Astrocyte (in vitro differentiated cells and primary cell): ENCODE measurements around the gene ATP10B.

ENCODE experiments used
- EZH2 ChIP-seq: IDR thresholded peaks from 2 replicates; pipeline ENCODE4 v1.6.1; 2012; ENCODE audit warnings: mild to moderate bottlenecking, low read length, inconsistent platforms; ENCODE audit not compliant: insufficient read depth
- TF ChIP-seq, protein P1 (sequence below): IDR thresholded peaks from 2 replicates; pipeline ENCODE4 v1.5.1; 2011; ENCODE audit warnings: low read depth, mild to moderate bottlenecking, inconsistent platforms, low read length, moderate library complexity; ENCODE audit not compliant: insufficient read depth

DNA sequence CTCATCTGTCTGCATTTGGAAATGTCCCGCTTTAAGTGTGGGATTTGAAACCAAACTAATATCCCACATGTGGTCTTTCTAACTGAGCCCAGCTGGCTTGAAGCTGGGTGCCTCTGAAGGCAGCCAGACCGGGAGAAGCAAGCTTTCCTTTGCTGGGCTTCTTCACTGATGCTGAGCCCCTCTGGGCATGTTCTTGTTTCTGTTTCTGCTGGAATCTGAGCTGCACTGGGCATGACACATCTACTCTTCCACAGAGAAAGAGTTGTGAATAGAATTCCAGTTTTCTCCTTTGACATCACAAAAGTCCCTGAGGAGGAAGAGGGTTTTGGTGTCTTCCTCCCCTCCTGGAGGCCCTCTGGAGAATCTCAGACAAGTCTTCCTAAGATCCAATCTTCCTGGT lies 179.5 kb downstream of the ATP10B start:
- TF ChIP-seq EZH2 = no peak
- TF ChIP-seq, protein P1, sequence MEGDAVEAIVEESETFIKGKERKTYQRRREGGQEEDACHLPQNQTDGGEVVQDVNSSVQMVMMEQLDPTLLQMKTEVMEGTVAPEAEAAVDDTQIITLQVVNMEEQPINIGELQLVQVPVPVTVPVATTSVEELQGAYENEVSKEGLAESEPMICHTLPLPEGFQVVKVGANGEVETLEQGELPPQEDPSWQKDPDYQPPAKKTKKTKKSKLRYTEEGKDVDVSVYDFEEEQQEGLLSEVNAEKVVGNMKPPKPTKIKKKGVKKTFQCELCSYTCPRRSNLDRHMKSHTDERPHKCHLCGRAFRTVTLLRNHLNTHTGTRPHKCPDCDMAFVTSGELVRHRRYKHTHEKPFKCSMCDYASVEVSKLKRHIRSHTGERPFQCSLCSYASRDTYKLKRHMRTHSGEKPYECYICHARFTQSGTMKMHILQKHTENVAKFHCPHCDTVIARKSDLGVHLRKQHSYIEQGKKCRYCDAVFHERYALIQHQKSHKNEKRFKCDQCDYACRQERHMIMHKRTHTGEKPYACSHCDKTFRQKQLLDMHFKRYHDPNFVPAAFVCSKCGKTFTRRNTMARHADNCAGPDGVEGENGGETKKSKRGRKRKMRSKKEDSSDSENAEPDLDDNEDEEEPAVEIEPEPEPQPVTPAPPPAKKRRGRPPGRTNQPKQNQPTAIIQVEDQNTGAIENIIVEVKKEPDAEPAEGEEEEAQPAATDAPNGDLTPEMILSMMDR = no peak
